Ovary (tissue), 9 donors: Measurements from ENCODE around the gene GNB1. TPM values are rescaled to one million over a fixed set of nuclear protein-coding genes. Genes with fewer than 3 reads are reported as not detected.

Experiments
- DNase-seq, 5 donors: peaks; one replicate each; pipeline ENCODE4 v3.0.0-alpha.2; 2019 to 2020
- H3K27ac ChIP-seq, 2 donors: fragments of 200-600 bp; one replicate each; pipeline versions ENCODE4 v1.5.1 to v1.8.0; 2019 to 2022
- H3K27me3 ChIP-seq: fragments of 200-600 bp; one replicate; pipeline ENCODE4 v1.8.0; 2022
- H3K36me3 ChIP-seq: fragments of 200-600 bp; sonication (generic); one replicate; pipeline ENCODE4 v1.5.1; 2019
- H3K4me1 ChIP-seq: one replicate; pipeline ENCODE4 v1.8.1; 2013; ENCODE audit warnings: mild to moderate bottlenecking, moderate library complexity; ENCODE audit not compliant: insufficient read depth
- H3K4me3 ChIP-seq: fragments of 200-600 bp; sonication (generic); one replicate; pipeline ENCODE4 v1.5.1; 2017
- H3K9me3 ChIP-seq, 2 donors: fragments of 200-600 bp in 1 of 2; sonication (generic) in 1 of 2; one replicate each; pipeline versions ENCODE4 v1.5.1 to v1.8.1; 2013 to 2019; ENCODE audit warnings: mild to moderate bottlenecking in 1 of 2, moderate library complexity in 1 of 2
- CTCF ChIP-seq, 3 donors: fragments of 450-650 bp in 2 of 3; fragments of 200-600 bp in 1 of 3; IDR thresholded peaks; one replicate each; pipeline versions ENCODE4 v1.5.1 to v1.8.0; 2016 to 2022; ENCODE audit warnings: antibody characterized with exemption in 3 of 3, mild to moderate bottlenecking in 1 of 3
- EP300 ChIP-seq: sonication (generic); formaldehyde crosslinking; IDR thresholded peaks from one replicate; pipeline ENCODE4 v1.6.1; 2017; ENCODE audit warnings: antibody characterized with exemption
- POLR2A ChIP-seq: fragments of 450-650 bp; IDR thresholded peaks from one replicate; pipeline ENCODE4 v1.6.1; 2017; ENCODE audit warnings: antibody characterized with exemption, mild to moderate bottlenecking, moderate library complexity
- WGBS, 3 donors: extraction: QIAGEN DNeasy Blood & Tissue Kit in 1 of 3; methylation state at CpG; one replicate each; pipeline versions ENCODE4 v1.1.5 to v1.1.7; 2013 to 2017; 5-methylcytosine and 5-hydroxymethylcytosine counted together
- intact Hi-C, 4 donors: fragments of 100-400 bp; cut with DNase I; formaldehyde crosslinking; loops; one replicate each; pipeline versions ENCODE4 v1.11.0 to v1.15.1; 2022 to 2023
- polyA plus RNA-seq, 2 donors: library from polyadenylated mRNA; stranded (reverse); fragments of 200-250 nt in 1 of 2; fragments of 350-450 nt in 1 of 2; fragmentation: Illumina TruSeq in 1 of 2; extraction: RNeasy Lipid Tissue Mini Kit (QIAGEN cat#74804) in 1 of 2; gene quantifications; one replicate each; pipeline ENCODE4 v1.2.3, GENCODE V29; 2013 to 2014
- total RNA-seq, 7 donors: library from RNA; depleted of rRNA in 2 of 7; stranded (reverse); fragments of >200 nt in 2 of 7; fragmentation: NEBNext Ultra II Directional in 3 of 7; extraction: Animal tissue kit (Norgen Biotek cat#: 25700) in 3 of 7; gene quantifications; one replicate each; pipeline versions ENCODE4 v1.1.0 to v1.2.4, GENCODE V29; 2016 to 2023
- donor health status: DM: no; HTN: no; CAD: no; lungs with moderate emphysema.
- donor health status: DM: no; HTN: no; CAD: no.
- donor health status: Bipolar disorder and iron deficiency.
- donor health status: DM: yes; HTN: yes; CAD: no.
- donor health status: DM: no; HTN: no; CAD: no.
- donor health status: DM: yes; HTN: yes; CAD: no.

The GNB1 gene
- total and polyA plus RNA-seq, 9 donors, result 92.9 to 314 (median 255) TPM

- Histone ChIP-seq H3K4me1 (peaks cover 6% of the 10 kb centered on the region), H3K27ac (no peak overlapping the region), H3K9me3 (no peaks in the 10 kb centered on the region), H3K27me3 (no peaks in the 10 kb centered on the region), H3K36me3 (no peaks in the 10 kb centered on the region), H3K4me3 (no peak overlapping the region)
- intact Hi-C loops, result no loop called here
- TF ChIP-seq POLR2A (no peak), CTCF (IDR thresholded peaks at IDR 0.05) (no peak), EP300 (no peak)
- DNase-seq, result peak in 1 of 5 donors; percentile 9
- 77 to 79% (median 78%) methylated on average over 10 of the region's 10 CpGs for WGBS, 3 donors
Measured at GRCh38 chr1:1852619-1853414, 38.1 kb downstream of the GNB1 start.

GRCh38 chr1:1847890-1848289 lies 43.0 kb downstream of the GNB1 start:
- DNase-seq, result no peak
- TF ChIP-seq POLR2A, result no peak
- no peak for TF ChIP-seq CTCF (IDR thresholded peaks at IDR 0.05)
- TF ChIP-seq EP300, result no peak
- no peaks in the 10 kb centered on the region for H3K27me3 ChIP-seq
- intact Hi-C loops, result no loop called here
- no peaks in the 10 kb centered on the region for H3K36me3 ChIP-seq
- H3K4me1 ChIP-seq, result peaks cover 21% of the 10 kb centered on the region
- no peak overlapping the region for H3K4me3 ChIP-seq
- 66 to 71% (median 68%) methylated on average over 10 of the region's 10 CpGs for WGBS, 3 donors
- peak overlapping the region in 1 of 2 donors; percentile 40 for H3K27ac ChIP-seq
- no peaks in the 10 kb centered on the region for H3K9me3 ChIP-seq

GRCh38 chr1:1847061-1847850 lies 43.6 kb downstream of the GNB1 start:
- WGBS, 3 donors, result 13 to 25% (median 21%) methylated on average over 8 of the region's 8 CpGs
- Histone ChIP-seq H3K4me3 (no peak overlapping the region), H3K4me1 (peaks cover 21% of the 10 kb centered on the region), H3K36me3 (no peaks in the 10 kb centered on the region), H3K27me3 (no peaks in the 10 kb centered on the region), H3K27ac (peak overlapping the region in 1 of 2 donors; percentile 40), H3K9me3 (no peaks in the 10 kb centered on the region)
- no peak for DNase-seq
- no peak for TF ChIP-seq EP300
- TF ChIP-seq CTCF (IDR thresholded peaks at IDR 0.05), result no peak
- no peak for TF ChIP-seq POLR2A
- intact Hi-C loops, result no loop called here

- H3K4me1 ChIP-seq, result peaks cover 21% of the 10 kb centered on the region
- H3K4me3 ChIP-seq, result no peak overlapping the region
- no peaks in the 10 kb centered on the region for H3K27me3 ChIP-seq
- 90 to 92% (median 92%) methylated on average over 5 of the region's 5 CpGs for WGBS, 3 donors
- peak overlapping the region in 1 of 2 donors; percentile 40 for H3K27ac ChIP-seq
- no peak for TF ChIP-seq POLR2A
- no peak for TF ChIP-seq EP300
- no peak for TF ChIP-seq CTCF (IDR thresholded peaks at IDR 0.05)
- intact Hi-C loops, result no loop called here
- H3K9me3 ChIP-seq, result no peaks in the 10 kb centered on the region
- no peak for DNase-seq
- H3K36me3 ChIP-seq, result no peaks in the 10 kb centered on the region
Measured at GRCh38 chr1:1846386-1846918, 44.4 kb downstream of the GNB1 start.
